Cerebellar nuclear complex (tissue), 1 donor: Measurements from ENCODE around the gene SLC25A26.
A peak's percentile ranks its signal among the peaks of the same experiment; 100 is the strongest.
"Not testable (repeated sequence)": the region's sequence is repeated elsewhere in the genome, so short reads cannot be mapped to it uniquely, and the experiment has no call there.

Experiments used
- DNase-seq, 2 experiments: peaks; one replicate each; lab custom pipeline; 2025; lab: John Stamatoyannopoulos, UW

SLC25A26 gene, protein sequence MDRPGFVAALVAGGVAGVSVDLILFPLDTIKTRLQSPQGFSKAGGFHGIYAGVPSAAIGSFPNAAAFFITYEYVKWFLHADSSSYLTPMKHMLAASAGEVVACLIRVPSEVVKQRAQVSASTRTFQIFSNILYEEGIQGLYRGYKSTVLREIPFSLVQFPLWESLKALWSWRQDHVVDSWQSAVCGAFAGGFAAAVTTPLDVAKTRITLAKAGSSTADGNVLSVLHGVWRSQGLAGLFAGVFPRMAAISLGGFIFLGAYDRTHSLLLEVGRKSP

DNA sequence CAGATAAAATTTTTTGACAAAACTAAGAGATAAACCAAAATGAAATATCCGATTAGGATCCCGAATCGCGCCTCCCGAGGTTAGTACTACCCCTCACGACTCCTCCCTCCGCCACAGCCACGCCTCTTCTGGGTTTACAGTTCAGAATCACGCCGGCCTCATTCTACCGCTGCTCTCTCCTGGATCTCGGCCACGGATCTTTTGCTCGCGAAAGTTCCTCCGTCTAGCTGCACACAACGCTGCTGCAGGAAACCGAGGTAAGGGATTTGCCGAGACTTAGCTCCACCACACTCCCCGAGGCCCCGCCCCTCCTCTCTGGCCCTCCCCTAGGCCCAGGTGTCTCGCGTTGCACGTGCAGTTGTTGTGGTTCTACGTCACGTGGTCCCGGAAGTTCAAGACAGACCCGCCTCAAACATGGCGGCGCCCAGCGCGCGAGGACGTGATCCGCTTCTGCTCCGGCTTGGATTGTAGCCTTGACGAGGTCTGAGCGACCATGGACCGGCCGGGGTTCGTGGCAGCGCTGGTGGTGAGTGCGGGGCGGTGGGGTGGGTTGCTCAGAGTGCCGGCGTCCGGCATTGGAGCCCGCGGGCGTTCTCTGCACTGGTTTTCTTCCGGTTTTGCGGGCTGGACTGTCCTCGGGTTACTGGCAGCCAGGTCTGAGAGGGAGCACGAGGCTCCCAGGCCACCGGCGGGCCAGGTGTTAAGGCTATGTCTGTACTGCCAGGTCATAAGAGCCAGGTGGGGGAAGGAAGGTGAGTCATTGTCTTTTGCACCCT lies at the start of gene SLC25A26:
Gene SLC25A26, plus strand, starts transcription at position 400 of the 776 bp plus-strand sequence. Its CDS starts 94 bp downstream, at position 494.
- peak; percentile 45 to 59 for DNase-seq

DNA sequence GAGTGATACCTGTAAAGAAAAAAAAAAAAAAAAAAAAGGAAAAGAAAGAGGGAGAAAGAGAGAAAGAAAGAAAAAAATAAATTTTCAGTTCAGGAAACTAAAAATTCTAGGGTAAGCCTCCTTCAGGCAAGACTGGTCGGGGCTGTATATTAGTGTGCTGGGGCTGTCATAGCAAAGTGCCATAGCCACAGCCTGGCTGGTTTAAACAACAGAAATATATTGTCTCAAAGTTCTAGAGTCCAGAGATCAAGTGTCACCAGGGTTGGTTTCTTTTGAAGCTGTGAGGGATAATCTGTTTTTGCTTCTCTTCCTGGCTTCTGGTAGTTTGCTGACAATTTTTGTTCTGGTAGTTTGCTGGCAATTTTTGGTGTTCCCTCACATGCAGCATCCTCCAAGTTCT lies 48.4 kb upstream of the SLC25A26 start:
- no peak for DNase-seq

DNA sequence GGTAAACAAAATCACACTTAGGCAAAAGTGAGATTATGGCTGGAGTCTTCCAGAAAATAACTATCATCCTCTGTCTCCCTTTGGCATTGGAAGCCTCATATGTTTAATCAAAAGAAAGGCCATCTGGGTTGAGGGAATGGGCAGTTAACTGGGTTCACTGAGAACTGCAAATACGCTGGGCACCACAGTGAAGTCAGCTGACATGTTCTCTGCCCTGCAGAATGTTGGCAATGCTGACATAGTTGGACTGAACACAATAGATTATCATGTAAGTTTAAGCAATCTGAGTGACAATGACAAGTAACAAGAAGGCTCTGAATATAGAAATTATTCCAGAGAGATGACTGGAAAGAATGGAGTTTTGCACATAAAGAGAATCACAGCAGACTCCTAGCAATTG lies 43.8 kb upstream of the SLC25A26 start:
- no peak for DNase-seq

DNA sequence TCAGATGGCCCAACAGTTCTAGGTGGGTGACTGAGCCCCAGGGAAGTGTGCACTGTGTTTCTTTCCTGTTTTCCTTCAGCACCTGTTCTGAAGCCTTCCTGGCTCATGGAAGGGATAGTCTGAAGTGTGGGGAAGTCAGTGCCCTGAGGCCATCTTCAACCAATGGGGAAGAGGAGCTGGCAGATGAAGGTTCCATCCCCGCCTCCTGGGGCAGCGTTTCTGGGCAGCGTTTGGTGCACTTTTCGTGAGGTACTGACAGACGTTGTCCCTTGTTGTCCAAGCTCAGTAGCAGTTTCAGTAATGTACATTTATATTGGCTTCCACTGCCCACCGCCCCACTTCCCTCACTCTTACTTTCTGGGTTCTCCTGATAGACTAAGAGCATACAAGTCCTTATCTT lies 42.6 kb upstream of the SLC25A26 start:
- DNase-seq, result no peak

DNA sequence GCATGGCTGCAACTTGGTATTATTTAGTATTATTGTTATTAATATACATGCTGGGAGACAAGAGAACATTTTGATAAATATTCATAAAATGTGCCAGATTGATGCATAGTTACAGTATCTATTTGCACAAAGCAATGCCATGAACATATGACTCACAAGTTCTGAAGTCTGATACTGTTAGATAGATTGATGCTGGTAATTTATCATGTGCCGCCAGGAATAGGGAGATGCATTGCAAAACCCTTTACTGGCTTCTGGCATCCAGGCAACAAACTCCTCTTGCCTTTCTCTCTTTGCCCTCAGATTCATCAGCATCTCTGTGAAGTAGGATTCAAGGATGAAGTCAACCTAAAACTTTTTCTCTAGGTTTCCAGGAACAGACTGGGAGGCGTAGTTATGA lies 41.0 kb upstream of the SLC25A26 start:
- DNase-seq, result no peak

DNA sequence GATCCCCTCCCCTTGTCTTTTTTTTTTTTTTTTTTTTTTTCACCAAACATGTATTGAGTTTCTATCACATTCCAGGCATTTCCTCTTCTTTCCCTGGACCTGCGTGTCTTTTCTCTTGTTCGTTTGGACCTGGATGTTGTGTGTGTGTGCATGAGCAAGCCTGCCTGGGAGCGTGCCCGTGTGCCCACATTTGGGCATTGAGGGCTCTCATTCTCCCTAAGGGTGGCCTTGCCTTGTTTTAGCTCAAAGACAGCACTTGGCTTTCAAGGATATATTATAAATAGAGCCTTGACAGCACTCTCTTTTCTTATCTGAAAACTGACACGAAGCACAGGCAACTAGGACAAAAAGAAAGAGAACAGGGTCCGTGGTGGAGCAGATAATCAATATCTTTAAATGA lies 39.0 kb upstream of the SLC25A26 start:
- no peak for DNase-seq

DNA sequence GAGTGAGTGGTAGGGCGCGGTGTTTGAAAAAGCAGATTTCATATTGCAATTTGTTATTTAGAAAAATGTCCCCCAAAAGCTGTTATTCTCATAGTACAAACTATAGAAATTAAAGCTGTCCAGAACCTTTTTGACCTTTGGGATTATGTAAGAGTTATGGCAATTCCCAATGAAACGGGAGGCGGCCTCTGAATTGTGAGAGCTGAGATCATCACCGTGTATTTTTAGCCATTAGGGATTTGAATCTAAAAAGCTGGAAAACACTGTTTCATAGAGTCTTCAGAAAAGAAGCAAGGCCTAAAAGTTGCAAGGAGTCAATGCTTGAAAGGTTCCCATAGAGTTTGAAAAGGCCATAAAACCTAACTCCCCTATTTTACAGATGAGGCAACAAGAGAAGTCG lies 38.6 kb upstream of the SLC25A26 start:
- DNase-seq, result no peak

DNA sequence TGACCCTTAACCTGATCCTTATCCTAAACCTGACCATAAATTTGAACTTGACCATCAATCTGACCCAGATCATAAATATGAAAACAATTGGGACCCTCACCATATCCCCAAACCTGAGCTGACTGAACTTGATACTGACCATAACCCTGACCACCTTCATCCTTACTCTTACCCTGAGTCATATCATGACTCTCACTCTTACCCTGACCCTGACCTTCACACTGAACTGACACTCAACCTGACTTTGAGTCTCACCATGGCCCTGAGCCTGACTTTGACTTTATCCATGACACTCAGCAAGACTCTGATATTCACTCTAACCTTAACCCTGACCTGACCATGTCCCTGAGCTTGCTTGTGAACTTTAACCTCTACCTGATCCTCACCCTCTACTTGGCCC lies 34.3 kb upstream of the SLC25A26 start:
- DNase-seq, result no peak

DNA sequence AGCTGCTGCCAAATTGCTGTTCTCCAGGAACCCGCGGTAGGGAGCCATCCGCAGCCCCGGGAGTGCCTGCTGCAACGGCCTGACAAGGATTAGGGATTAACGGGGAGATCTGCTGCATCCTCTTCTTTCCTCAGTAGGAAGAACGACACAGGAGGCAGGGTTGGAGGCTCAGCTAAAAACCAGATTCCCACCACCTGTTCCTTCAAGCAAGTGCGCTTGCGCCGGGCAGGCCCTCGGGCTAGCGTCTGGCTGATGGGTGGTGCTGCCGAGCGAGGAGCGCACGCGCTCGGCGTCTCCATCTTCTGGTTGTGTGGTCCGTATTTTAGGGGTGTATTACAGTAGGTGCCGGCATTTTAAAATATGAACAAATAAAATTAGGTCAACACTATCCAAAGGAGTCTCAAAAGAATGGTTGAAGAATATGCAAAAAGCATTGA lies 25.4 kb upstream of the SLC25A26 start:
- peak; percentile 65 to 70 for DNase-seq

DNA sequence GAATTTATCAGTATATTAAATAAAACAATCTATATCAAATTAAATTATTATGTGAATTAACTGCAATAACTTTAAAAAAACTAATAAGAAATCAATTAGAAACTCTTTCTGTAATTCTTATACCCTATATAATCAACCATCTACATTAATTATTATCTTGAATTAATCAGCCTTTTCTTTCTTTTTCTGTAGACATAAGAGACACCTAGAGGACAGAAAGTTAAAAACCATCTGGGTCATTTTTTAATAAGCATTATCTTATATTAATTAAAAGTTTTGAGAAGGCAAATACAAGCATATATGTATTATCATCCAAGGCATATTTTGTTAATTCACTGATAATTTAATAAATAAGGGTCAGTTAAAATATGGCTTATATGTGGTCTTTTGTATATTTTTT lies 24.2 kb upstream of the SLC25A26 start:
- no peak for DNase-seq

DNA sequence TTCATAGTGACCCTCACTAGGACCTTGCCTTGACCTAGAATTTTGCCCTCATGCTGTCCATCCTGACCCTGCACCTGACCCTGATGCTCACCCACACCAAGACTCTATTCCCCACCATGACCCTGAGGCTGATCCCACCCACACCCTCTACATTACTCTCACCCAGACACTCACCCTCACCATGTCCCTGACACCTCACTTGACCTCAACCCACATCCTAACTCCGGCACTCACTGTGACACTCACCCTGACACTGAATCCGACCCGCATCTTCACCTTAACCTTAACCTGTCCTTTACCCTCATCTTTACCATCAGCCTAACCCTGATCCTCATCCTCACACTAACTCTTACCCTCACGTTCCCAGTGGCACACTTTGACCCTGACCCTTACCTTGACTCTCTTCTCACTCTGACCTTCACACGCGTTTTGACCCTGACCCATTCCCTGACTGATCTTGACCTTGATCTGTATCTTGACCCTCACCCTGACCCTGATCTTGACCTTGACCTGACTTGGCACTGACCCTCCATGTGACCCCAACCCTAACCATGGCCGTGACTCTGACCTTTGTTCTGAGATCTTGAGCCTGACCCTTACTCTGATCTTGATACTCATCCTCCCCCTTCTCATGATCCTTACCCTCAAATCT lies 22.2 kb upstream of the SLC25A26 start:
- no peak for DNase-seq

DNA sequence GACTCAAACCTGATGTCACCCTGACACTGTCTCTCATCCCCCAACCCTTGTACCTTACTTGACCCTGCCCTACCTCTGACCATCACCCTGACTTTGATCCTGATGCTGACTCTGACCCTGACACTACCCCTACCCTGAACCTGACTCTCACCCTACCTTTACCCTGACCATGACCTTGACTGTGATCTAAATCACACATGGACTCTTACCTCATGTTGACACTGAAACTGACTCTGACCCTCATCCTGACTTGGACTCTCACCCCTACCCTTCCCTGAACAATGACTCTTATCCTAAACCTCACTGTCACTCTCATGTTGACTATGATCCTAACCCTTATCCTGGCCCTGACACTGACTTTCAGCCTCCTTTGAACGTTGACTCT lies 21.7 kb upstream of the SLC25A26 start:
- DNase-seq, result no peak

DNA sequence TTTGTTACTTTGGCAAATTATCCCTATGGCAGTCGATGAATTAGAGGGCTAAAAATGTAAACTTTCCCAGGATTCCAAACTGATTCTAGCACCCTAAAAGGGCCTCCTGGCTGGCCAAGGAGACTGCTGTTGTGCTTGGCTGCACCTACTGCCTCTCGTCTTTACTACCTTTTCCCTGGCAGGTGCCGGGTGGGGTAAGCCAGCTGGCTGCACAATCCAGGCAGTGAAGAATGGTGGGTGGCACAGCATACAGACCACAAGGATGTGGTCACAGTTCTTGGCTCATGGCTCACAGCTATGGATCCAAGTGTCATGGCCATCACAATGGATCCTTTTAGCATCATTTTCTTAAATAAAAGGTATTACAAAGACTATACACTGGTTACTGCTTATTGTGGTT lies 20.7 kb upstream of the SLC25A26 start:
- no peak for DNase-seq

DNA sequence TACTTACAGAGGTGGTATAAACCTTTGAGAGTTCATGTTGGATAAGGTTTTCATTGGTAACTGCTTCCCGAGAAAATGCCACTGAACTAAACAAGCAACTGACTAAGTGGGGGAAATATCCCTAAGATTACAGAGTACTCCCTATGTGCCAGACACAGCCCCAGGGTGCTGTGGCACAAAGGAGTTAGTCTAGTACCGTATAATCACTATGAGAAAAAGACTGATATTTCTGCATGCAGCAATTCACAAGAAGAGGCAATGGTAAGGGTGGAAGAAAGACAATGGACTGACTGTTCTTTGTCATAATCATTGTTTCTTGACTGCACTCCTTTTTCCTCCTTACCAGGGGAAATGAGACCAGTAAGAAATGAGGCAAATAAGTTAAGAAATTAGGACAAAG lies 20.0 kb upstream of the SLC25A26 start:
- no peak for DNase-seq

DNA sequence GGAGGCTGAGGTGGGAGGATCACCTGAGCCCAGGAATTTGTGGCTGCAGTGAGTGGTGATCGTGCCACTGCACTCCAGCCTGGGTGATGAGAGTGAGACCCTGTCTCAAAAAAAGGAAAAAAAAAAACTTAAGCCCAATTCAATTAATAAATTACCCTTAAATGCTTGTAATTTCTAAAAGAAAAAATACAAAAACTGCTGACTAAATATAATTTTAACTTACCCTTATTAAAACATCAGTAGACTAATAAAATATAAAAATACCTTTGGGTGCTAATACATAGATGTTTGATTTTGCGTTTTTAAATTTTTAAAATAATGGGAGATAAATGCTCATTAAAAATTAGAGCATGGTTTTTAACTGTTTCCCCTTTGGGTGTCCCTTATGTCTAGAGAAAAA lies 17.5 kb upstream of the SLC25A26 start:
- DNase-seq, result no peak

DNA sequence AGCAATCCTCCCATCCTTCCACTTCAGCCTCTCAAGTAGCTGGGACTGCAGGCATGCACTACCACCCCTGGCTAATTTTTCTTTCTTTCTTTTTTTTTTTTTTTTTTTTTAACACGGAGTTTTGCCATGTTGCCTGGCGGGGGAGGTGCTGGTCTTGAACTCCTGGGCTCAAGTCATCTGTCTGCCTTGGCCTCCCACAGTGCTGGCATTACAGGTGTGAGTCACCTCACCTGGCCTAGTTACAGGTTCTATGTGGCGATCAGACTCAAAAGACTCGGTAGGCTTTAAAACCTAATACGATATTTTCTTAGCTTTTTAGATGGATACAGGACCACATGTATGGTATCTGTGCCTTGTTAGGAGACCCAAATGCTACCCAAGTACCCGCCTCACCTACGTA lies 14.0 kb upstream of the SLC25A26 start:
- no peak for DNase-seq

DNA sequence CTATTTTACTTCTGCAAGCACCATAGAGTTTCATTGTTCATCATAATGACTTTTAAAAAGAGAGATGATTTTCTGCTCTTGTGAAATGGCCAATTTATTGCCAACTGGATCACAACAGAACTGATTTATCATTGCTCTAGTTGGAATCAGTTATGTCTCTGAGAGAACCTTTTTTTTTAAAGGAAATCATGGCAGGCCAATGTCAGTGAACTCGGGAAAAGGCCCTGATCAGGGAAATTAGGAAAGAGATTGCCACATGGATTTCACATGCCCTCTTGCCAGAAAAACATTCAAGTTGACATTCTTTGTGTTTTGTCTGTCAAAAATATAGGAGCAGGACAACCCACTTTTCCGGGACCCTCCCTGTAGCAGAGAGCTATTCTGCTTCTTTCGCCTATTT lies 12.6 kb upstream of the SLC25A26 start:
- DNase-seq, result no peak

DNA sequence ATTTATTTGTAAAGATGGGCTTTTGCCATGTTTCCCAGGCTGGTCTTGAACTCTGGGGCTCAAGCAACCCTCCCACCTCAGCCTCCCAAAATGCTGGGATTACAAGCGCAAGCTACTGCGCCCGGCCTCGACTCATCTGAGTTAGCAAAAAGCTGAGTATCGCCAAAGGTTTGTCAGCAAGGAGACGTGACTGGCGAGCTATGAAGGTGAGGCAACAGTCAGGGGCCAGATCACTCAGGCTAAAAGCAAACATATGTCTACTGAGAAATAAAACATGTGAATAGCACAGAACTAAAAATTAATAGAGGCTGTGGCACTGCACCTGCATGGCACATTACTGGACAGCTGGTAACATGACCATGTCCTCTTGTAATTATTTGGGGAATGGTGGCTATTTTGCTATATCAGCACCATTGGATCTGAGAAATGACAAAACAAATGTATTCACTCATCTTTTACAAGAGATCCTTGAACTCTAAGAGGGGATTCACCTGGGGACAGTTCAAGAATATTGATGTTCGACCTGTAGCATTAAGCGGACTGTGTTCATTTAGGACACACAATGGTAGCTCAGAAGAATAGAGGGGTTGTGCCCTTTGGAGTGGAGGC lies 10.0 kb upstream of the SLC25A26 start:
- DNase-seq, result no peak

DNA sequence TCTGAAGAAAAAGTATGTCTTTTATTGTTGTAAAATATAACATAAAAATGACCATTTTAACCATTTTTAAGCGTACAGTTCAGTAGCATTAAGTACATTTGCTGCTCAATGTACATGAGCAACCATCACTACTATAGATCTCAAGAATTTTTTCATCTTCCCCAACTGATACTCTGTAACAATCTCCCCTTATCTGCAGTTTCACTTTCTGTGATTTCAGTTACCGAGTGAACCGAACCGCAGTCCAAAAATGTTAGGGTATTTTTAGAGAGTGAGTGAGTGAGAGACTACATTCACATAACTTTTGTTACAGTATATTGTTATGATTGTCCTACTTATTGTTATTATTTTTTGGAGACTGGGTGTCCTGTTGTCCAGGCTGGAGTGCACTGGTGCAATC lies 9.0 kb upstream of the SLC25A26 start:
- no peak for DNase-seq

DNA sequence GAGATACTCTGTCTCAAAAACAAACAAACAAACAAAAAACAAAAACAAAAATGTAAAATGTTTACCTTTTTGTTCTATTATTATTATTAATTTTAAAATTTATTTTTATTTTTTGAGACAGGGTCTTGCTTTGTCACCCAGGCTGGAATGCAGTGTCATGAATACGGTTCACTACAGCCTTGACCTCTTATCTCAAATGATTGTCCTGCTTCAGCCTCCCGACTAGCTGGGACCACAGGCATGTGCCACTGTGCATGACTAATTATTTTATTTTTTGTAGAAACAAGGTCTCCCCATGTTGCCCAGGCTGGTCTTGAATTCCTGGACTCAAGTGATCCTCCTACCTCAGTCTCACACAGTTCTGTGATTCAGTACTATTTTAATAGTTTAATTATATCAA lies 5.7 kb upstream of the SLC25A26 start:
- no peak for DNase-seq

DNA sequence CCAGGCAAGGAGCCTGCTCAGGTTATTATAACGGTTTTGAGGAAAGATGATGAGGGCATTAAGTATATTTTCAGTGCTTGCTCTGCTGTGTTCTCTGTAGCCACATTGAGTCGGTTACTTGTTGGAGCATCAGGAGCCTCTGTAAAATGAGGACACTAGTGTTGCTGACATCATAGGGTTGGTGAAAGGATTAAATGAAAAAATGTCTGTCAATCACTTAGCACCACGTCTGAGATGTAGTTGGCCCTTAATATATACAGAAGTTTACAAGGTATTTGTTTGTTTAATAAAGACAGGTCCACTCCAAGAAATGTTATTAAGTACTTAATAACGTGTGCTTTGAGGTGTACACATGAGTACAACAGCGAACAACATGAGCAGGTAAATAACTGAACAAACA lies 735 bp upstream of the SLC25A26 start:
- no peak for DNase-seq

DNA sequence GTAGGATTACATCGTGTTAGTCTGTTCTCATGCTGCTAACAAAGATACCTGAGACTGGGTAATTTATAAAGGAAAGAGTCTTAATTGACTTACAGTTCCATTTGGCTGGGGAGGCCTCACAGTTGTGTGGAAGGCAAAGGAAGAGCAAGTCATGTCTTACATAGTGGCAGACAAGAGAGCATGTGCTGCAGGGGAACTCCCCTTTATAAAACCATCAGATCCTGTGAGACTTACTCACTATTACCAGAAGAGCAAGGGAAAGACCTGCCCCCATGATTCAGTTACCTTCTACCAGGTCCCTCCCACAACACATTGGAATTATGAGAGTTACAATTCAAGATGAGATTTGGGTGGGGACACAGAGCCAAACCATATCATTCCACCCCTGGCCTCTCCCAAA lies 3.4 kb downstream of the SLC25A26 start:
- no peak for DNase-seq

DNA sequence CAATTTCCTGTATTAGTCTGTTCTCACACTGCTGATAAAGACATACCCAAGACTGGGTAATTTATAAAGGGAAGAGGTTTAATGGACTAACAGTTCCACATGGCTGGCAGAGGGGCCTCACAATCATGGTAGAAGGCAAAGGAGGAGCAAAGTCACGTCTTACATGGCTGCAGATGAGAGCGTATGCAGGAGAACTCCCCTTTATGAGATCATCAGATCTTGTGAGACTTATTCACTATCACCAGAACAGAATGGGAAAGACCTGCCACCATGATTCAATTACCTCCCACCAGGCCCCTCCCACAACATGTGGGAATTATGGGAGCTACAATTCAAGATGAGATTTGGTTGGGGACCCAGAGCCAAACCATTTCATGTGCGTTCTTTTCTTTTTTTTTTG lies 5.3 kb downstream of the SLC25A26 start:
- DNase-seq, result not testable (repeated sequence)
